GM04504 (cell line): ENCODE measurements around the gene OLFML2B.

ENCODE experiments used
- DNase-seq: peaks from one replicate; pipeline ENCODE4 v3.0.0-alpha.2; 2012; ENCODE audit warnings: low read depth

The OLFML2B gene

DNA sequence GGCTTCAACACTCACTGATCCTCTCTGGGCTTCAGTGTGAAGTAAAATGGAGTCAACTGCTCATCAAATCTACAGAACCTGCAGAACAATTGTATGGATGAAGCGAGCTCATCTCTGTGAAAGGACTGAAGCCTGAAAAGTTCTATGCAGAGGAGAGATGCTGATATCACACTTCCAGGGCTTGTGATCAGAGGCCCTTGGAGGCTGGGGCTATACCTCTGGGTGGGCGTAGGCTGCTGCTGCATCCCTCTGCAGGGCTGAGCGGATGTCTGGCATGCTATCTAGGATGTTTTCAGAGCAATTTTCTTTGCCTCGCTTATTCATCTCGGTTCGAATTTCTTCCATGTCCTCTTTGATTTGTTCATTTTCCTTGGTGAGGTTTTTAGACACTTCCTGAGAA lies 17.6 kb downstream of the OLFML2B start:
- DNase-seq: no peak

DNA sequence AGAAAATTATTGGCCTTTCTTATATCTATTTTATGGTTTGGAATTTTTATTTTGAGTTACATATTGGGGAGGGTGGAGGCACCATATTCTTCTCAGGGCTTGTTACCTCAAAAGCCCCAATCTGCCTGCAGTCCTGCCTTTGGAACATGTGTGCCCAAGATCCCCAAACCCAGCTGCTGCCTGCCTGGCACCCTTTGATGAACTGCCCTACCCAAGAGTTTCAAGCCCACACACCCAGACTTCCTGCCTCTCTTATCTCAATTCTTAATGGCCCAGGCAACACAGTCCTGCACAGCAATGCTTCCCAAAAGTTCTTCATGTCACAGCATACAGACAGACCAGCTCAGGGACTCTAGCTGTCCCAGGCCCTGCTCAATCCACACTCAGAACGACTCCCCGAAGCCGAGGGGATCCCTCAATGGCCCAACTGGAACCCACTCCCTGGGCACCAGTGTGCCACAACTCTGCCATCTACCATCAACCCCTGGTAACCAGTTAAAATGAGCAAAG lies 19.2 kb downstream of the OLFML2B start:
- no peak for DNase-seq

DNA sequence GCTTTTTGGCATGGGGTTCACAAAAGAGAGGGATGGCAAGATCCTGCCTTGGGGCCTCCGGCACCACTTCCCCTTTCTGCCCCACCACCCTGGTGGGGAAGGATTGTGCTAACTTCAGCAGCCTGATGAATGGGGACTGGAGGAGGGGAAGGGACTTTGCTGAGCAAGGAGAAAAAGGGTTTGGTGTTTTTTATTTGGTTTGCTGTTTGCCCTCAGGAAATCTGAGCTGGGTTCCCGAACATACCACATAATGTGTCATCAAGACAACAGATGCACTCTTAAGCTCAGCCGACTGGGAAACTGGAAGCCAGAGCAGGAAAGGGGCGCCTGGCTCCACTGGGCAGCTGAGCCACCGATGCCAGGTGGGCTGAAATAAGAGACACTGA lies 19.8 kb downstream of the OLFML2B start:
- DNase-seq: peak; percentile 85

DNA sequence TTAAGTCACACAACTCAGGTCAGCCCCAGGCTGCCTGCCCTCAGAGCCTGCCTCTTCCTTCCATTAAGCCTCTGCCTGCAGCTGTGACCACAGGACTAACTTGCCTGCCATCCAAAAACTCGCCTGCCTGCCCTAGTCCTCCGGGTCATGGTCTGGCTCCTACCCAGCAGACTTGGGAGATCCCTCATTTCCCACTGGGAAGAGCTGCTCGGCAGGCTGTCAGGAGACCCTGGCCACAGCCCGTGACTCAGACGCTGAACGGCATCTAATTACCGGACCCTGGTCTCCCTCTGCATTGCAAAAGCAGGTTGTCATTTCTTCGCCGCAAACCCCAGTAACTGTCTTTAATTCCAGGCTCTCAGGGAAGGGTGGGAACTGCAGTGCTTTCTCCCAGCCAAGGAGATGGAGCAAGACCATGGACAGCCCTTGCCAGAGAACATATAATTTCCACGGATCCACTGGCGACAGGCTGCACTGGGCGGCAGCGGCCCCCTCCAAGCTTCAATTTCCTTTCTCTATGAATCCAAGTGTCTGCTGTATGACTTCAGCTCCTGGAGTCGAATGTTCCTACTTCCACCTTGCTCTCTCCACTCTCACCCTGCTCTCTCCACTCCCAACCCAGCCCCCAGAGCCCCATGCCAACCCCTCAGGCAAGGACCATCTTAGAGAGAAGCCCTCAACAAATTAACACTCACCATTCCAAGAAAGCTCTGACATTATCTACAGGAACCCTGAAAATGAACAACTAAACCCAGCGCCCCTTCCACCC lies 20.4 kb downstream of the OLFML2B start:
- DNase-seq: peak; percentile 99

DNA sequence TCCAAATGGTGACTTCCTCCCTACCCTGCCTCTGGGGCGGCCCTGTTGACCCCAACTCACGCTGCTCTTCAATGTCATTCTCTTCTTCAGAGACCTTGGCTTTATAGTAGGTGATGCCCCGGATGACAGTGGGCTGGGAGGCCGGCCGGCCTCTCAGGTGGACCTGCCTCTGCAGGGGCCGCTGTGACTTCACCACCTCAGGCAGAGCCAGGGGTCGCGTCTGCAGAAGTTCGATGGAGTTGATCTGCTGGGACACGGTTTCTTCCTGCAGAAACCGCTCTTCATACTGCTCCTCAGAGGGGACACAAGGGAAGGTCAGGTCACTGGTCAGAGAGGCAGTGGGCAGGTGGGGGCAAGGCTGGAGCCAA lies 23.6 kb downstream of the OLFML2B start:
- no peak for DNase-seq

DNA sequence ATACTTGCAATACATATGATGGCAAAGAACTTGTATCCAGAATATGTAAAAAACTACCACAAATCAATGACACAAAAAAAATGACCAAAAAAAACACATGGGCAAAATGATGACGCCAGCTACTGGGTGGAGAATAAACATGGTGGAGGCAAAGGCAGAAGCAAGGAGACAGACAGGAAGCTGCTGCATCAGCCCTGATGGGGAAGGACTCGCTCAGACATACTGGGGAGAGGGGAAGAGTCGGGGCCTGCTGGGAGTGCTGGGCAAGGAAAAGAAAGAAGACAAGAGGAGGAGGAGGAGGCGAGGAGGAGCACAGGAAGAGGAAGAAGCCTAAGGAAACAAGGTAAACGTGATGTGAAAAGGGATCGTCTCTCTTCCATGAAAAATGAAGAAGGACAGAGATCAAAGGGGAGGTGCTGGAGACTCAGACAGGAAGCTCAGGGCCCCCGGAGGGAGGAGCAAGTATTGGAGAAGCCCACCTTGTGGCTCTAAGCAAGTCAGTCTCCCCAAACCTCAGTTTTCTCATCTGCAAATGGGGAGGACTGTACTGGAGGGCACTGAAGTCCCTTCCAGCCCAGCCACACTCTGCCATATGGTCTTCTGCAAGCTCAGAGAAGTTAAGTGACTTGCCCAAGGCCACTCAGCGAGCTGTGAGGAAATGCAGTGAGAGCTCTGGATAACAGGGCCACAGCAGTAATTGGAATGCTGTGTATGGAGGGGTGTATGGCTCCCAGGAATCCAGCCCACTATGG lies 24.2 kb downstream of the OLFML2B start:
- DNase-seq: no peak

DNA sequence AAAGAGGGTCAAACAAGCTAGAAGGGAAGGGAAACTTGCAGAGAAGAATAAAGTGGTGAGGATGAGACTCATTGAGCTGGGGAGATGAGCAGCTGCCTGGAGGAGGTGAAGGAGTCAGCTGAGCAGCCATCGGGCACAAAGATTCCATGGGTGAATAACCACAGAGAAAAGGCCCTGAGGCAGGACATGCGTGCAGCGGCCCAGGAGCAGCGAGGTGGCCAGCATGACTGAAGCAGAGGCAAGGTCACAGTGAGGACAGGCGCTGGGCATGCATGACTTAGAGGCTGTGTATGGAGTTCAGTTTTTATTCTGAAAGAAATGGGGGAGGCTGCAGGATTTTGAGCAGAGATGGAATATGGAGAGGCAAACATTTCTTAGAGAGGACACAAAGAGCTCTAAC lies 24.9 kb downstream of the OLFML2B start:
- DNase-seq: no peak

DNA sequence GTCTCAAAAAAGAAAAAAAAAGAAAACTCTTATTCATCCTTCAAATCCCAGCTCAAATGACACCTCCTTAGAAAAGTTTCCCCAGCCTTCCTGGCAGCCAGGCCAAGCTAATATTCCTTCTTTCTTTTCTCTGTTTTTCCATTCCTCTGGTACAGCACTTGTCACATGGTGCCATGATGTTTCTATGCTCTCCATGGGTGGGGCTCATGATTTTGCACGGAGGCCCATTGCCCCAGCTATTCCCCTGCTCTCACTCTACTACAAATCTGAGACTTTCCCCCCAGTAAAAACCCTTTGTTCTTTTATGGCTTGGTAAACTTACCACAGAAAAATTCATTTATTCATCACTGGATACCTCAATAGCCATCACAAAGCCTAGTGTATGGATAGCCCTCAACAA lies 26.5 kb downstream of the OLFML2B start:
- DNase-seq: no peak

DNA sequence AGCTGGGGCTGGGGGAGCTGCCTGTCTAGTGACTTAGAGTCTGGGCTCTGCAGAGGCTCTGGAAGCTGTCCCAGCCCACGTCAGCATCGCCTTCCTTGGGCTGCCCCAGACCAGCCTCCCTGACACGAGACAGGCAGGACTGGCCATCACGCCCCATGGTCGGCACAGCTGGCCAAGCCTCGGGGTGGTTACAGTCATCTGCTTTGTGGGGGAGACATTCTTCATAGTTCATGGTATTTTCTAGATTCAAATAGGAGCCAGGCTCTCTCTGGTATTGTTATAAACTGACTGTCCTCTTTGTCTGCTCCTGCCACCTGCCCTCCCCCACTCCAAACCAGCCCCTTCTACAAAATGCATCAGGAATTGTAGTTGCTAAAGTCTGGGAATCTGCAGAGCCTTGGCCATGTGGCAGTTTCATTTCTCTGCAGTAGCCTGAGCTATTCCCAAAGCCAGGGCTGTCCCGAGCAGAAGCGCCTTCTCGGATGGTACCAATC lies 29.4 kb downstream of the OLFML2B start:
- DNase-seq: peak; percentile 42

DNA sequence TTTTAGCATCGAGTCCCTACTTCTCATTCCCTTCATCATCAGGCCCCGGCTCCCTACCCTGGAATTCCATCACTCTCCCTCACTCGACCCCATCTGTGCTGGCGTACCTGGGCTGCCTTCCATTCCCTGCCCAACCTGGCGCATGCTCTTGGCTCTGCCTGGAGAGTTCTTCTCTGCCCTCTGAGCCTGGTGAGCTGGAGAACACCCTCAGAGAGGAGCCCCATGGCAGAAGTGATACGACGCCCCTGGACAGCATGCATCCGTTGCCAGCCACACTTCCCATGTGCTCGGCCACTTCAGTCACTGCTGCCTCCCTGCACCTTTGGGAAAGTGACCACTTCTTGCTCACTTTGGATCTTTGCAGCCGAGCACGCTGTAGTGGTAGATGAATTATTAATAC lies 30.1 kb downstream of the OLFML2B start:
- no peak for DNase-seq

DNA sequence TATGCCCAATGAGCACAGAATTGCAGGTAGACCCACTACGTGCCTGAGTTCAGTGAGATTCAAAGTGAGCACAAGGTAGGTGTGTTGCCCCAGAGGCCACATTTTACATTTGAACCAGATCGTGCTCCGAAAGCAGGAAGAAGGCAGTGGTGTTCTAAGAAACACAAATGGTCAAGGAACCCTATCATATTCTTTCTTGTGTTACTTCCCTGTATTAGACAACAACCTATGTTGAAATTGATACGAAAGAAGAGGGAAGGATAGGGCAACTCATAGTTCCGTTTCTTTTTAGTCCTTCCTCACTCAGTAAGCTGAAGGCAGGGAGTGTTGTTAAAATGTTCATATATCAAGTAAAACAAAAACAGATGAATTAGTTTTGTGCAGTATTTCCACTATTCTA lies 33.9 kb downstream of the OLFML2B start:
- no peak for DNase-seq

DNA sequence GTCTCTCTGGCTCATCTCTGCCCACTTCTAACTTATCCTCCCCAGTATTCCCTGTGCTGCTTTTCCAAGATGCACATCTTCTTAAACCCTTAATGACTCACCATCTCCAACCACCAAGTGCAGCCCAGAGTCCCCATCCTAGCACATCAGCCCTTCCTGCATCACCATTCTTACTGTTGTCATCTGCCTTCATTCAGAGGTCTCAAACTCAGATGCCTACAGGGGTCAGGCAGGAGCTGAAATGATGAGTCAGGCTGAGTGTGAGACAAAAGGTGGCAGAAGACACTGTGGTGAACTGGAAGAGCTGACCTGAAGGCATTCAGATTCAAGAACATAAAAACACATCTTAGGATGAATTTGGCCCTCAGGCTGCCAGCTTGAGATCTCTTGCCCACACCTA lies 34.6 kb downstream of the OLFML2B start:
- peak; percentile 30 for DNase-seq

DNA sequence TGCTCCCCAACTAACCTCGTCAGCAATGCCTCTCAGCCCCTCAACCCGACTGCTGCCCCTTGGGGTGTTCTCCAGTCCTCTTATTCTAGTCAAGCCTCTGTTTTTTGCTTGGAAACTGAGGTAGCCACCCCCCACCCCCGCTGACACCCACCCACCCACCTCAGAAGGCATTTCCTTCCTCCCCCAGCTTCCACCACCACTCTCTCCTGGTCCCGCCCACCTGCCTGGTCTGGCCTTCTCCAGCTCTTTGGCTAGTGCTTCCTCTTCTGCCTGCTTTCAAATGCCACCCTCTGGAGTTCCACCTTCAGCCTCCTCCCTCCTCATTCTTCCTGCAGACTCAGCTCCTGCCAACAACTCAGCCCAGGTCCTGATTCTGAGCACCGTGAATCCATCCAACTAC lies 35.3 kb downstream of the OLFML2B start:
- DNase-seq: no peak

DNA sequence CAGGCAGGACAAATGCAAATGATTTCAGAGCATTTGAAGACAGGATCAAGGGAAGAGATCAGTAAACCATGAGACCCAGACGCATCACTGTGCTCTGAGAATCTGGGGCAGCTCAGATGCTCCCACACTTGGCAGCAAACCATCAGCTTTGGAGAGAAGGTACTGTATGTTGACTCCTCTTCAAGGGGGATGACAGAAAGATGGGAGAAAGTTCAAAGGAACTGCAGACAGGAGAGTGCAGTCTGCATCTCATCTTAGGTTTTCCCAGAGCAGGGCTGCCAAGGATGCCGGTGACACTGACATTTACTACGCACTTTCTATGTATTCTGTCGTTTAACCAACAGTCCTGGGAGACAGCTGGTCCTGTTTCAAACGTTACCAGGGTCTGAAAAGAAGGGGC lies 35.8 kb downstream of the OLFML2B start:
- DNase-seq: no peak

DNA sequence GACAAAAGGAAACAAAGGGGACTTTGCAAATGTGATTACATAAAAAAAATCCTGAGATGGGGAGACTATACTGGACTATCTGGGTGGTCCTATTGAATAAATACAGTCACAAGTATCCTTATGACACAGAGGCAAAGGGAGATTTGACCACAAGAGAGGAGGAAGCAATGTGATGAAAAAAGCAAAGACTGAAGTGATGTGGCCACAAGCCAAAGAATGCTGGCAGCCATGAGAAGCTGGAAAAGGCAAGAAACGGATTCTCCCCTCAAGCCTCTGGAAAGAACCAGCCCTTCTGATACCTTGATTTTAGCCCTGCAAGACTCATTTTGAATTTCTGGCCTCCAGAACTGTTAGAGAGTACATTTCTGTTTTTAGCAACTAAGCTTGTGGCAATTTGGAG lies 36.4 kb downstream of the OLFML2B start:
- no peak for DNase-seq

DNA sequence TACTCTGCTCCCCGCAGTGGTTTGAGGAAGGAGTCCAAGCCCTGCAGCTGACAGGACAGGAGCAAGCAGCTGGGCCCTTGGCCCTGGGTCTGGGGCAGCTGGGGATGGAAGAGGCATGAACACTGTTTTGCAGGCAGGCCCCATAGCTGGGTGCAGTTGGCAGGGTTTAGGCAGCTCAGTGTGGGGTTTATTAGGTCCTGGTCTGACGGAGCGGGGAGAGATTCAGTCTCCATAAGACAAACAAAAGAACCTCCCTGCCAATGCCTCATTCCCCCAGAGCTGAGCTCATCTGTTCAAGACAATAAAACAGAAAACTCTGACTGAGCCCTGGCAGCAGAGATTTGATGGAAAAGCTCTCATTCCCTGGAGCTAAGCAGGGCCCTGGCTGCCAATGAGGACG lies 37.3 kb downstream of the OLFML2B start:
- no peak for DNase-seq

DNA sequence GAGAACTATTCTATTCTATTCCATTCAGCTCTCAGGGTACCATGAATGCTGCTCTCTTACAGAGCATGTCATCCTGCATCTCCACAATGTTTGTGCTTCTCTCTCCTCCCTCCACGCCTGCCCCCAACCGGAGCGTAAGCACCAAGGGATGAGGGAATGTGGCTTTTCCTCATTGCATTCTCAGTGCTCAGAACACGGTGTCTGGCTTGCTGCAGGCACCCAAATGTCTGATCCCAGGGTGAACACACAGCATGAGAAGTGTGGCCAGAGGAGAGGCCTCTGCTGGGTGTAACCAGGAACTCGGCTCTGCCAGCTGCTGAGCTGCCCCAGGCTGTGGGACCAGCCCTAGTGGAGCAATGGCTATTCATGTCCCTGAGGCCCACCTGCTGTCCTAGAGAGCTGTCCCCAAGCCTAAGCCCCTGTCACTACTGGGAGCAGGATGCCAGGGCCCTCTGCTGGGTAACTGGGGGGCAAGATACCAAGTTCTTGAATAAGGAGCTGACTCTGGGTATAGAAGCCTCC lies 38.3 kb downstream of the OLFML2B start:
- no peak for DNase-seq

DNA sequence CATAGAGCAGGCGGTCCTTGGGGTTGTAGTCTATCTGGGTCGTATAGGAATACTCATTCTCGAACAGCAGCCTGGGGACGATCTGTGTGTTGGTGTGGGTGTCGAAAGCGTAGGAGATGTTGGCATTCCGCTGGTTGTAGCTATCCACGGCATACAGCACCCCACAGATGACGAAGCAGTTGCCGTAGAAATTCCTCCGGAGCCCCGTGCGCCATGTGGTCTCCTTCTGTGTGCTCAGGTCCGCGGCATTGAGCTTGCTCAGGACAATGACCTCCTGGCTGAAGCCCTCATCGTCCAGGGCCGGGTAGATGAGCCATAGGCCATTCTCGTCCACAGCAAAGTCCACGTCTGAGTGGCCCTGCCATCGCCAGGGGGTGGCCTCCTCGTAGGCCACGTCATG lies 39.9 kb downstream of the OLFML2B start:
- DNase-seq: no peak

DNA sequence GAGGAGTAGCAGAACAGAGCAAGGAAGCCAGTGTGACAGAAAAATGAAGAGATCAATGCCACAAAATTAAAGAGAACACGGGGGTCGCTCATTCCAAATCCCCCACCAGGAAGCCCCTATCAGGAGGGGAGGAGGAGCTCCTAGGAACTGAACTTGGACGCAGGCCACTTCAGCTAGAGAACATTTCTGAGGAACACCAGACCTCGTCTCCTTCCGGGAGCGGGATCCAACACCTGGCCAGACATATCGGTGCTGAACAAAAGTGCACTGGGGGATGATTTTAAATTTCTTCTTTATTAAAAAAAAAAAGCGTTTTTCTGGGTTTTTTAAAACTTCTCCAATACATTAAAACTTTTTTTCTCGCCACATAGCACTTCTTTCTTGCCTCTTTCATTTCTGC lies 40.8 kb downstream of the OLFML2B start:
- no peak for DNase-seq

DNA sequence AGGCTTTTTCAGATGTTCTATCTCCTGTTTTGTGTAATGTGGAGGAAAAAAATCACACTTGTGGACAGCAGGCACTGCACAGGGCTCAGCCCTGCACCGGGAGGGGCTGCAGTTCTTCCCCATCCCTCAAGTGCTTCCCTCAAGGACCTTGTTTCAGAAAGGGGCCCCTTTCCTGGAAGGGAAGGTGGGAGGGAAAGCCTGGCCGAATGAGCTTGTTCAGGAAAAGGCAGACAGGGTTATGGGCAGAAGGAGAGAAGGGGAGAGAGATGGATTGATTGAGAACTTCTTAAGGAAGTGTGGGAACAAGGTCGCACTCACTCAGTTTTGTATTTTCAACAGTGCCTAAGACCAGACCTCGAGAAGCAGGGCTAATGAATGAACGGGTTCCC lies 41.2 kb downstream of the OLFML2B start:
- no peak for DNase-seq

DNA sequence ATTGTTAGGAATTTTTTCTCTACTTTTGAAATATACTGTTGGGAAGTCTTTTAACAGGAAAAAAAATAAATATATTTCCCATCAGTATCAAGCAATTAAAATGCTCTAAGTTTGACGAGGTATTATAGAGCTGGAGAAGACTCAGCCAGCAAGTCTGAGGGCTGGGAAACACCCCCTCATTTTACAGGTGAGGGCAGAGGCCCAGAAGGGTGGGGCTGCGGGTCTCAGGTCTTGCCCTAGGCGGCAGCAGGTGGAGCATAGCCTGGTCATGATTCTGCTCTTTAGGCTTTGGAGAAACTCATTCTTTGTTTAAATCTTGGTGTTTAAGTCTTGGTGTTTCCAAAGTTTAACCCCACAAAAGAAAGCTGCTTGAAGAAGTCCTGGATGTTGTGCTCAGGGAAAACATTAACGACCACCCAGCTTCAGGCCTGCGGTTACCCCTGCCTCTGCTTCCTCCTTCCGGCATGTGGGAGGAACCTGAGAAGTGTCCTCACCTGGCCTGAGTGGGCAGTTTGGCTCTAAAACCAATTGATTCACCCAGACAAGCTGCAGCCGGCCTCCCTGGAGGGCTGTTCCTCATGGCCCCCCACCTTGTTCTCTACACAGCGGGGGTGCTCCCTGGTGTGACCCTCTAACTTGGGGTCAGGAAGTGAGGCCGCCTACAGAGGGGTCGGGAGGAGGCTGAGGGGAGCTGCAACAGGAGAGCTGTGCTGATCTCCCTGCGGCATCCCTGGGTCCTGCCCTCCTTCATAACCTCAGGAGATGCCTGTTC lies 41.7 kb downstream of the OLFML2B start:
- DNase-seq: no peak

DNA sequence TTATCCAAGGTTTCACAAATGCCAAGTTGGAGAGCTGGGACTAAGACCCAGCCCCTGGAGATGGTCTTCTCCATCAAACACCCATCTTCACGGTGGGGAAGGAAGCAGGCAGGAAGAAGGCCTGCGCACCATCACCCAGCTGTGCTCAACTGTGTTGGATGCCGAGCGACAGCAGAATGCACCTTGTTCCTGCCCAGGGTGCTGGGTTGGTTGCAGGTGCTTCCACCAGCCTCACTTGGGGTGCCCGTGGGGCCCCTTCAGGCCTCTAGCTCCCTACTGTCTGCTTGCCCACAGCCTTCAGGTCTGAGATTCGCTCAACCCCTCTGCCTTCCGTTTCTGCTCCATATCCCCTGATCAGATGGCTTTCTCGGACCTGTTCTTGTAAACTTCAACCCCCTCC lies 42.5 kb downstream of the OLFML2B start:
- no peak for DNase-seq
